Neural cell (in vitro differentiated cells): Measurements from ENCODE around the gene BRMS1.

ENCODE experiments used
- CTCF ChIP-seq: fragments of 450-650 bp; IDR thresholded peaks from 2 replicates; pipeline ENCODE4 v1.5.1; 2014; ENCODE audit warnings: antibody characterized with exemption, mild to moderate bottlenecking, moderate library complexity; ENCODE audit not compliant: poor library complexity, severe bottlenecking
- EP300 ChIP-seq: fragments of 450-650 bp; conservative IDR thresholded peaks from 2 replicates; pipeline ENCODE4 v1.6.1; 2014; ENCODE audit warnings: antibody characterized with exemption, mild to moderate bottlenecking, moderate library complexity; ENCODE audit not compliant: poor library complexity, severe bottlenecking
- EZH2 ChIP-seq: fragments of 200-600, 300-800 bp; shearing (Covaris generic), sonication (generic); IDR thresholded peaks from 2 replicates; pipeline ENCODE4 v1.6.1; 2014; ENCODE audit warnings: antibody characterized with exemption, low read length, borderline replicate concordance, mild to moderate bottlenecking; ENCODE audit not compliant: insufficient read depth, poor library complexity, severe bottlenecking
- MXI1 ChIP-seq: fragments of 450-650 bp; conservative IDR thresholded peaks from 2 replicates; pipeline ENCODE4 v1.6.1; 2014; ENCODE audit warnings: antibody characterized with exemption, mild to moderate bottlenecking; ENCODE audit not compliant: poor library complexity, severe bottlenecking
- POLR2AphosphoS5 ChIP-seq: IDR thresholded peaks from 2 replicates; pipeline ENCODE4 v1.6.1; 2012
- REST ChIP-seq: IDR thresholded peaks from 2 replicates; pipeline ENCODE4 v1.6.1; 2012; ENCODE audit warnings: borderline replicate concordance
- SMC3 ChIP-seq: fragments of 450-650 bp; conservative IDR thresholded peaks from 2 replicates; pipeline ENCODE4 v1.6.1; 2014; ENCODE audit warnings: antibody characterized with exemption, mild to moderate bottlenecking, moderate library complexity; ENCODE audit not compliant: poor library complexity
- TAF1 ChIP-seq: IDR thresholded peaks from 2 replicates; pipeline ENCODE4 v1.6.1; 2012; ENCODE audit warnings: low read depth

- no peak for TF ChIP-seq TAF1
- TF ChIP-seq CTCF = no peak
- no peak for TF ChIP-seq EP300
- no peak for TF ChIP-seq POLR2AphosphoS5
- no peak for TF ChIP-seq REST
- TF ChIP-seq EZH2 = no peak
- TF ChIP-seq MXI1 = no peak
- TF ChIP-seq SMC3 = no peak
These were observed 18.4 kb downstream of the BRMS1 start for GRCh38 chr11:66326261-66327111.
